ENCODE measurements around the gene PYROXD2.

Gene PYROXD2

DNA sequence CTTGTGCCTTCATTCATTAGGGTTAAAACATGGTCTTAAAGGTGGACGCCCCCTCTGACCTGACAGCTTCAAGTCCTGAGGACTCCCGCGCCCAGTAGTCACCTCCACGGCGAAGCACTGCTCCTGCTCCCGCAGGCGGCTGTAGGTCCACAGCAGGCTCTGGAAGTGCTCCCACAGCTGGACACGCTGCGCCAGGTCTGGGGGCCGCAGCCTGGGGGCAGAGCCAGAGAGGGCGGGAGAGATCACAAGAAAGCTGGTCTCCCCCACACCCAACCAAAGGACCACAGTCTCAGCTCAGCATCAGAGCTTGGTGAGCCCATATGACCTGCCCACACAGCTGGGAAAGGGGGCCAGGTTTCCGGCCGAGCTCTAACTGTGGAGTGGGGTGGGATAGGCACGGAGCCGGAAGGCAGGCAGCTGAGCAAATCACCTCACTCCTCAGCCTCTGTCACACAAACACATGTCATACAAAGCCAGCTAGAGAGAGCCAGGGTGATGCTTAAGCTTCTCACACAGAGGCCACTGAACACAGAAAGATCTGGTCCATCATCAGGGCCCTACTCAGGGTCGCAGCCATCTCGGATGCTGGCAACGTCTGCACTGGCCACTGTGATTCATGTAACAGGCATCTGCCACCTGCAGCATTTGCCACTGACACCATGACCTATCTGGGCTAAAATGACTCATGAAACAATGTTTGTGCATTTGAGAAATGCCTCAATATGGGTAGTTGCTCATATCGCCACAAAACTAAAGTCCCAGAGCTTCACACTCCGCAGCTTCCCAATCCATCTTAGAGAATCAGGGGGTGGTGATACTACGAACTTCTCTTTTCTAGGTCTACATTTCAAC lies 19.1 kb upstream of the PYROXD2 start:
- no peak for DNase-seq (ENCODE audit: low read depth)

GRCh38 chr10:98433371-98433770 lies 18.4 kb upstream of the PYROXD2 start:
- no peak for DNase-seq (ENCODE audit: low read depth)

DNA sequence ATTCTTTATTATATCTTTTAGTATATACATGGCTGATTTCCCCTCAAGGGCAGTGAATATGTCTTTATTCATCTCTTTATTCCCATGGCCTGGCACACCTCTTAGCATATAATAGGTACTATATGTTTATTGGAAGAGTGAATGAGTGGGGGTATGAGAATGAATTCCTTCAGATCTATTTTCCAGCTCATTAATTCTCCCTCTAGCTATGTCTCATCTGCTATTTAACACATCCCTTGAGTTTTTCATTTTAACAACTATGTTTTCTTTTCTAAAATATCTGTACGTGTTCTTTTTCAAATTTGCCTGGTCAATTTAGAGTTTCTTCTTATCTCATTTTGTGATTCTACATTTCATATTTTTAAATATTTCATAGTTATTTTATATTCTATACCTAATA lies 17.3 kb upstream of the PYROXD2 start:
- DNase-seq (ENCODE audit: low read depth): no peak

DNA sequence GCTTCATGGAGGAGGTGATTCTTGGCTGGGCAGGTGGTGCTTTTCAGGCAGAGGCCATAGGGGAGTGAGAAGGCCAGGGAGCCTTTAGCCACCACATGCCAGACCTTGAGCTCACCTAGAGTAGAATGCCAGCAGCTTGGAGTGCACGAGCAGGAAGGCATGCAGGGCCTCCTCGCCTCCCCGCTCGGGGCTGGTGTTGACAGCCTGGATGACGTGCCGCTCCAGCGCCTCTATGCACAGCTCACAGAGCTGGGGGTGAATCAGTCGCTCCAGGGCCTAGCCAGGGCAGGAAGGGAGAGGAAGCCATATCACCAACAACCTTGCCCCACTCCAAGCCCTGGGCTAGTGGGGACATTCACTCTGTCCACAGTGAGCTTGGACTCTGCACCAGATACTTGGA lies 16.0 kb upstream of the PYROXD2 start:
- DNase-seq (ENCODE audit: low read depth): no peak

DNA sequence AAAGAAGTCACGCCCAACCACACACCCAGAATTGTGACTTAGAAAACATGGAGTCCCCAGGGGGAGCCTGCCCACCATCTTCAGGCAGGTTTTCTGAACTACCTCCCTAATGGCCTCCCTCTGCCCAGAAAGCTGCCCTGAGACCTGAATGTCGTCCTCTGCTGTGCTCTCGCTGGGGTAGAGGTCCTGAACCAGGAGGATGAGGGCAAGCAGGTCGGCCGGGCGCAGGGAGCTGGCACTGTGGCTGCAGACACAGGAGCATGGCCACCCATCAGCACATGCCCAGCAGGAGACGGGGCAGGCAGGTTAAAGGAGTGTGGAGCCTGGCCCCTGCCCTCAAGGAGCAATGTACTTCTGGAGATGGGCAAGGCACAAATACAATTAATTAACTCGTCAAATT lies 15.4 kb upstream of the PYROXD2 start:
- DNase-seq (ENCODE audit: low read depth): no peak

DNA sequence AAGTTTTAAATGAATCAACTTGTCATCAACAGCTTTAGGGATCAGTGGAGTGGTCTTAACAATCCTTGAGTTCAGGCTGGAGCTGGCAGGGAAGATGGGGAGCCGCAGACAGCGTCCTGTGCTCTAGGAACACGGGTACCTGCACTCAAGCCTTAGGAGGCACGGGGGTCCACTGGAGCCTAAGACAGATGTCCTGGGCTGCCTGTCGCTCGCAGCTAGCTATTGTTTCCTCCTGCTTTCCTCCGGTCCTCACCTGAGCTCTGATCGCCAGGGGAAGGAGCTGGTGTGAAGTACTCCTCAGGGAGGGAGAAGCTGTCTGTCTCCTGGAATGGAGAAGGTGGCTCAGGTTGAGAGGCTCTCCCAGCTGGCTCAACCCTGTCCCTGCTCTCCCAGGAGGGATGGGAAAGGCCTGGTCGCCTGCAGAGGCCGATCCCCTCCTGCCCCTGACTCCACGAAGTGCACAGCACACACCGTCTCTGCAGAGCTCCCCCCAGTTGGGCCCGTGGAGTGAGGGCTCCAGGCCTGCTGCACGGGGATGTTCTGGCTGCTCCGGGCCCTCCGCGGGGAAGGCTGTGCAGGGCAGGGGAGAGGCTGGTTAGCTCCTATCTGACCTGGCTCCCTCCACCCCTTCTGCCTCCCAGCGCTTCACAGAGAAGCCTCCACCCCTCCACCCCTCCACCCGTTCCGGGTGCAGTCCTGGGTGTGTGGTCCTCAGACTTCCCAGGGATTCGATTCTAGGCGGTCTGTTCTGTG lies 14.5 kb upstream of the PYROXD2 start:
- DNase-seq (ENCODE audit: low read depth): no peak

DNA sequence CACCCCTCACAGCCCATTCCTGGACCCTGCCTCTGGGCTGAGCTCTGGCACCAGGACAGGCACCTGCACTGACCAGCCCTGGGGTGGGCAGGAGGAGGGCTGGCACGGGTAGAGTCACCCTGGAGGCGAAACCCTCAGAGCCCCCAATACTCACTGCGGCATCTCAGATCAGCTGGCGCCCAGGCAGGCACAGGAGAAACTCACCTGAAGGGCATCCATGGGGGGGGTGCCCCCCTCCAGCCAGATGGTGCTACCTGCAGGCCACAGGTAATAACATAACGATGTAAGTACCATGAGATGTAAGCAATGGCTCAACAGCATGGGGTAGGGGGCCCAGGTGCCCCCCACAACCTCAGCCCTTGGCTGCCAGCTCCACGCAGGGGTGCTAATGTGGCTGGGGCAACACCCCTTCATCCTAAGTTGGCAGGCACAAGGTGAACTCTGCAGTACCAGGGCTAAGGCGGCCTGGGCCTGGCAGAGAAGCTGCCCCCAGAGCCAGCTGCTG lies 12.1 kb upstream of the PYROXD2 start:
- no peak for DNase-seq (ENCODE audit: low read depth)

DNA sequence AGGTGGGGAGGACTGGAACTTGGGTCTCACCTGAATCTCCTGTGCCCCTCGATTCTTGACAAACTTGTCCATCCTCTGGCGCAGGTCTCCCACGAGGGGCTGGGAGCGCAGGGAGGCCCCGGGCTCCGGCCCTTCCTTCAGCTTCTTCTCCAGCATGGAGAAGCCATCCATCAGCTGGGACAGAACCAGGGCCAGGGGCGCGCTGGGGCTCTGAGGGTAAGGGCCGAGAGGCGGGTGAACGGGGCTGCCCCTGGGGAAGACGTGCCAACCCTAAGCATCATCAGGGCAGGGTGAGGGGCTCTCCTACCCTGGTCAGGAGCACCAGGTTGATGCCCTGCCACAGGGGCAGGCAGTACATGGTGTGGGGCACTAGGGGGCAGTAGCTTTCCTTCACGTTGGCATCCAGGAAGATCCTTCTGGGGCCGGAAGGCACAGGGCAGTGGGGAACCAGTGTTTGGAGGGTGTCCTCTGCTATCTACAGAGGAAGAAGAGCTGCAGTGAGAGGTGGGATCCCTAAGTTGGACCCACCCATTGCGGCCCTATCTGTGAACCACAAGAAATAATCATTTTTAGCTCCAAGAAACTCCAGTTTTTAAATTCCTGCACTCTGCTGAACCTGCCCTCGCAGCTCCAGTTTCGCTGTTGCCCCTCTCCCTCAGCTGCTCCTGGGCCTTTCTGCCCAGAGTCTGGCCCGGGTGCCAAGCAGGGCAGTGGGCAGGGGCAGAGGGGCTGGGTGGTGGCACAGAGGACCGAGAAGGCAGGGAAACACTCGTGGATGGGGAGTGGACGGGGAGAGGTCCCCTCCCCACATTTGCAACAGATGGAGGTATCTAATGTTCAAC lies 10.8 kb upstream of the PYROXD2 start:
- DNase-seq (ENCODE audit: low read depth): no peak

- DNase-seq (ENCODE audit: low read depth): no peak
Measured at GRCh38 chr10:98424295-98425254, 9.6 kb upstream of the PYROXD2 start.

DNA sequence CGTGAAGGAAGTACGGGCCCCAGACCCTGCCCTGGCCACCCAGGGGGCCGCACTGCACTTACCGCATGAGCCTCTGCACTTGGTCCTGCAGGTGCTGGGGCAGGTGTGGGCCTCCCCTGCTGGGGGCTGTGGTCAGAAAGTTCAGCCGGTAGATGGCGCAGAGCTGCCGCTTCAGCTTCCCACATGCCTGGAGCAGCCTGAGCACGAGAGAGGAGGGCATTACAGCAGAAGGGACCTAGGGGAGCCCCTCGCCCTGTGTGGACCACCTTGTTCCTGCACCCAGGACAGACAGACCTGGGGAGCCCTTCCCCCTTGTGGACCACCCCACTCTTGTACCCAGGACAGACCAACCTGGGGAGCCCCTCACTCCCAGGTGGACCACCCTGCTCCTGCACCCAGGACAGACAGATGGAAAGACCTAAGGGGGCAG lies 8.7 kb upstream of the PYROXD2 start:
- DNase-seq (ENCODE audit: low read depth): no peak

- no peak for DNase-seq (ENCODE audit: low read depth)
Measured at GRCh38 chr10:98422182-98422581, 7.2 kb upstream of the PYROXD2 start.

- DNase-seq (ENCODE audit: low read depth): no peak
Measured at GRCh38 chr10:98420786-98421185, 5.8 kb upstream of the PYROXD2 start.

DNA sequence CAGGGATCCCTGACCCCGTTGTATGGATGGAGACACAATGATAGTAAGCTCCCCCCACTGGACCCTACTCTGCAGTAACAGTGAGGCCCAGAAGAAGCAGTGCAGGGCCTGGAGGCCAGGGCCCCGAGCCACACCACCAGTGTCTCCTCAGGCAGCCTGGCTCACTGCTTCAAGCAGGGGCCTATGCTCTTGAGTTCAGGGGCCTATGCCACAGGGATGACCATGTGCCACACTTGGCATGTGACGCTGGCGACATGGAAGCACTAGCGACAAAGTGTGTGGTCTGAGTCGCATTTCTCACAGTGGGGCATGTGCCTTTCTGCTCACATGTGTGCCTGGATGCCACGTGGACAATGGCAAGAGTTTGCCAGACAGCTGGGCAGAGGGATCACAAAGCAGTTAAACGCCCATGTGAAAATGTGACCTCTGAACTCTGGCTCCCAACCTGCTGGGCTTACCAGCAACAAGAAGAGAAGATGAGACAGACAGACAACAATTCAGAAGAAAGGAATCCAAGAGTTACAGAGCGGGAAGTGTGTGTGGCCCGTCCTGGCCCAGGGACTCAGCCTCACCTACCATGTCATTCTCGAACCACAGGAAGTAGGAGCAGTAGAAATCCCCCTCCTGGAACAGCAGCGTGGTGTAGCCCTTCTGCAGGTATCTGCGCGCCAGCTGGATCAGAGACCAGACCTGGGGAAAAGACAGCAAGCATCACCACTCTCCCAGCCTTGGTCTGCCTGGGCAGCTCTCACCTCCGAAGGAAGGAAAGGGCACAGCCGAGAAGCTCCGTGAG lies 4.7 kb upstream of the PYROXD2 start:
- no peak for DNase-seq (ENCODE audit: low read depth)

DNA sequence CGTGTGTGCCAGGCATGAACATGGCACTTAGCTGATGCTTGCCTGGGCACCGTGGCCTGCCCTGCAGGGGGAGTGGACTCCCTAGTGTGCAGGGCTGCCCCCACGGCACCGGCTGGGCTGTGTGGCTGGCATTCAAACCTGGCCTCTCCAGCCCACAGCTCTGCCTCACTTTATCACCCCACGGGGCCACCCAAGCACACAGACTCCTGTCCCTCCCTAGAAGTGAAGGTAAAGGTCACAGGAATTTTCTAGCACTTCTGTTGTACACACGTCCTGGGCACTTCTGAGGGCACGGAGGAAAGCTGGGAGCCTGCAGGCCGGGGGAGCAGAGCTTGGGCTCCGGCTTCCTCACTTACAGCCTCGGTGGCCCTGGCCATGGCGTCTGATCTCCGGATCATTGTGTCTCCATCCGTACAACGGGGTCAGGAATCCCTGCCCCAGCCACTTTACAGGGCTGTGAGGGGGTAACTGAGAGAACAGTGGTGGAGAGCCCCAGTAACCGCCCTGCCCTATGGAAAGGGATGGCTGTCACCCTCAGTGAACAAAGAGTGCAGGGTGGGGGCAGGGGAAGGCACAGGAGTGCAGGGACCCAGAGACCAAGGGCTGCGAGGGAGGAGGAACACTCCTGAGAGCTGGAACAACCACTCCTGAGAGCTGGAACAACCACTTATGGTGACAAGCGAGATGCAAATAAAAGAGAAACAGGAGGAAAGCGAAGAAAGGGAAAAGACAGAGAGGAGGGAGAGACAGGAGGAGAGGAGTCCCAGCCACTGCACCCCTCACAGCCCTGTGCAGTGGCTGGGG lies 3.9 kb upstream of the PYROXD2 start:
- DNase-seq (ENCODE audit: low read depth): no peak

GRCh38 chr10:98417973-98418664 lies 3.1 kb upstream of the PYROXD2 start:
- no peak for DNase-seq (ENCODE audit: low read depth)

DNA sequence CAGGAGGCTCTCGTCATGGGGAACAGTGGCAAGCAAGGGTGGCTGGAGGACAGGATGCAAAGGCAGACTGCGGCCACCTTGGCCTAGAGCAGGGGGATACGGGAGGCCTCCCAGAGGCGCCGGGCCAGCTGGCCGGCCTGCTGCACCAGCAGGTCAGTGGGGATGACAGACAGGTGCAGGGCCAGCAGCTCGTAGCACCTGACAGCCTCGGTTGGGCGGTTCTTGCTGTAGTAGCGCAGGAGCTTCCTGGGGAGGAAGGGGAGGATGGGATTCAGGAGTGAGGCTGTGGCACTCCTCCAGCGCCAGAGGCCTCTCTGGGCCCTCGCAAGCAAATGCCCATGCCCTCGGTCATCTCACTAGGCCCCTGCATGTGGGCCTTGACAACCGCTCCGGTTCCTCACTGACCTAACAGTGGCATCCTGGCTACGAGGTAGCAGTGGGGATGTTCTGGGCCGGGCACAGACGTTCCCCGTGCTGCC lies 2.5 kb upstream of the PYROXD2 start:
- no peak for DNase-seq (ENCODE audit: low read depth)

- DNase-seq (ENCODE audit: low read depth): no peak
Measured at GRCh38 chr10:98416606-98417388, 1.8 kb upstream of the PYROXD2 start.

DNA sequence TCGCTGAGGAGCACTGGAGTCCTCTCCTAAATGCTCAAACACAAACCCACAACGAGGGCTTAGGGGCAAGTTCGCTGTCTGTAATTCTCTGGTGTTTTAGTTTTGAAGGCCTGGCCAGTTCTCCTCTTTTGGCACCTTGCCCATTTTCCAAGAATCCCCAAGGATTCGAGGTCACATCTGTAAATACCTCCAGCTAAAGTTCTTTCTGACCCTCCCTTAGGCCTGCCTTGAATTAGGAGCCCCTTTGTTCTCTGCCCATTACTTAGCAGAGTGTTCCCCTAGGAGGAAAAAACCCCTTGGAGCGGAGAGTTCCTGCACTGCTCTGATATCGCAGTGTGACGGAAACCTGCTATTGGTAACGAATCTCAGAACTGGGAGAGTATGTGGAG lies 743 bp upstream of the PYROXD2 start:
- DNase-seq (ENCODE audit: low read depth): no peak
